IMR-90 (cell line): ENCODE results near the gene SWI5. TPM values are rescaled to one million over a fixed set of nuclear protein-coding genes. Genes with fewer than 3 reads are reported as not detected.

Experiments
- ATAC-seq: fragments of 200-7000 bp; cut with Tn5 transposase; 2 replicates; pipeline ENCODE4 v1.9.1; 2020; ENCODE audit warnings: low read depth, mild to moderate bottlenecking, moderate library complexity
- BruUV-seq: library from RNA; stranded (reverse); fragments of 400-500 nt; replicated peaks from 2 replicates; lab custom pipeline; 2021; lab: Mats Ljungman, UMichigan
- CTCF ChIA-PET: fragments of 300-600 bp; formaldehyde crosslinking; extraction: SDS; loops from one replicate; lab custom pipeline; 2021; ENCODE audit warnings: antibody characterized with exemption; lab: Yijun Ruan, JAX
- POLR2A ChIA-PET: fragments of 300-600 bp; sonication (Branson Sonifier 250); formaldehyde crosslinking; loops from one replicate; lab custom pipeline; 2022; ENCODE audit warnings: antibody characterized with exemption; ENCODE audit not compliant: unreplicated experiment; lab: Charles Lee
- DNase-seq: peaks from one replicate; pipeline ENCODE4 v3.0.0; 2013
- H2AFZ ChIP-seq: replicated peaks from 2 replicates; pipeline ENCODE3; 2013; ENCODE audit warnings: low read length, mild to moderate bottlenecking; ENCODE audit not compliant: poor library complexity
- H2AK5ac ChIP-seq: 2 replicates; pipeline ENCODE4 v1.6.1; 2013; ENCODE audit warnings: low read depth, low read length, inconsistent platforms
- H2AK9ac ChIP-seq: replicated peaks from 2 replicates; pipeline ENCODE3; 2013; ENCODE audit warnings: mild to moderate bottlenecking, low read depth, low read length, moderate library complexity; ENCODE audit not compliant: poor library complexity
- H2BK120ac ChIP-seq: 2 replicates; pipeline ENCODE4 v1.6.1; 2013; ENCODE audit warnings: low read depth, low read length, inconsistent platforms
- H2BK15ac ChIP-seq: 3 replicates; pipeline ENCODE4 v1.6.1; 2013; ENCODE audit warnings: low read depth, low read length, inconsistent platforms
- H2BK20ac ChIP-seq: 2 replicates; pipeline ENCODE4 v1.6.1; 2013; ENCODE audit warnings: low read depth, mild to moderate bottlenecking, inconsistent platforms, low read length, moderate library complexity
- H2BK5ac ChIP-seq: 2 replicates; pipeline ENCODE4 v1.6.1; 2013; ENCODE audit warnings: mild to moderate bottlenecking, low read depth, low read length, inconsistent platforms; ENCODE audit not compliant: poor library complexity, severe bottlenecking
- H3K14ac ChIP-seq: replicated peaks from 2 replicates; pipeline ENCODE4 v1.6.1; 2013; ENCODE audit warnings: low read depth, low read length, inconsistent platforms
- H3K18ac ChIP-seq: 2 replicates; pipeline ENCODE4 v1.6.1; 2013; ENCODE audit warnings: low read depth, low read length, control low read depth
- H3K23ac ChIP-seq: 2 replicates; pipeline ENCODE4 v1.6.1; 2013; ENCODE audit warnings: low read depth, low read length, inconsistent platforms
- H3K27ac ChIP-seq: 2 replicates; pipeline ENCODE4 v1.5.1; 2013; ENCODE audit warnings: mild to moderate bottlenecking, control low read depth, low read length; ENCODE audit not compliant: insufficient read depth
- H3K27me3 ChIP-seq: 2 replicates; pipeline ENCODE4 v1.6.1; 2013; ENCODE audit warnings: low read length; ENCODE audit not compliant: control insufficient read depth, insufficient read depth
- H3K36me3 ChIP-seq: 2 replicates; pipeline ENCODE4 v1.6.1; 2013; ENCODE audit warnings: low read length, mixed read lengths; ENCODE audit not compliant: control insufficient read depth, insufficient read depth
- H3K4ac ChIP-seq: 2 replicates; pipeline ENCODE4 v1.6.1; 2013; ENCODE audit warnings: low read depth, low read length, inconsistent platforms
- H3K4me1 ChIP-seq: 2 replicates; pipeline ENCODE4 v1.6.1; 2013; ENCODE audit warnings: low read length, mixed read lengths; ENCODE audit not compliant: control insufficient read depth, insufficient read depth
- H3K4me2 ChIP-seq: 2 replicates; pipeline ENCODE4 v1.6.1; 2013; ENCODE audit warnings: low read depth, mild to moderate bottlenecking, control low read depth, low read length, moderate library complexity
- H3K4me3 ChIP-seq: 2 replicates; pipeline ENCODE4 v1.5.1; 2013; ENCODE audit warnings: low read depth, mild to moderate bottlenecking, control low read depth, low read length, moderate library complexity; ENCODE audit not compliant: insufficient read depth
- H3K56ac ChIP-seq: 2 replicates; pipeline ENCODE4 v1.6.1; 2013; ENCODE audit warnings: low read length, inconsistent platforms; ENCODE audit not compliant: insufficient read depth; ENCODE audit errors: extremely low read depth
- H3K79me1 ChIP-seq, 2 experiments: 2 replicates each; pipeline ENCODE4 v1.6.1; 2013; ENCODE audit warnings: low read length in 2 of 2, inconsistent platforms in 1 of 2, low read depth in 1 of 2
- H3K9ac ChIP-seq: 2 replicates; pipeline ENCODE4 v1.6.1; 2013; ENCODE audit warnings: low read depth, low read length, control low read depth
- H3K9me1 ChIP-seq: 2 replicates; pipeline ENCODE4 v1.6.1; 2013; ENCODE audit warnings: low read length, inconsistent platforms; ENCODE audit not compliant: insufficient read depth
- H3K9me3 ChIP-seq: 2 replicates; pipeline ENCODE4 v1.6.1; 2013; ENCODE audit warnings: low read length; ENCODE audit not compliant: control insufficient read depth, insufficient read depth
- H4K20me1 ChIP-seq: 2 replicates; pipeline ENCODE4 v1.6.1; 2013; ENCODE audit warnings: low read length, inconsistent platforms; ENCODE audit not compliant: insufficient read depth
- H4K5ac ChIP-seq: 2 replicates; pipeline ENCODE4 v1.6.1; 2013; ENCODE audit warnings: mild to moderate bottlenecking, low read depth, low read length, control low read depth
- H4K8ac ChIP-seq, 2 experiments: 2 replicates each; pipeline ENCODE4 v1.6.1; 2013; ENCODE audit warnings: low read depth in 2 of 2, low read length in 2 of 2, control low read depth in 1 of 2, inconsistent platforms in 1 of 2
- H4K91ac ChIP-seq: 2 replicates; pipeline ENCODE4 v1.6.1; 2013; ENCODE audit warnings: low read depth, low read length, inconsistent platforms; ENCODE audit not compliant: insufficient read depth
- BHLHE40 ChIP-seq: fragments of 150-350 bp; IDR thresholded peaks from 2 replicates; pipeline ENCODE4 v1.6.1; 2016; ENCODE audit warnings: mild to moderate bottlenecking, low read depth, low read length
- CTCF ChIP-seq: conservative IDR thresholded peaks from 2 replicates; pipeline ENCODE4 v1.5.1; 2012; ENCODE audit warnings: mild to moderate bottlenecking, low read depth, low read length, improper control_type of control experiment
- ELK1 ChIP-seq: fragments of 150-350 bp; IDR thresholded peaks from 2 replicates; pipeline ENCODE4 v1.6.1; 2016; ENCODE audit warnings: low read depth, mild to moderate bottlenecking, low read length, moderate library complexity, borderline replicate concordance
- FOS ChIP-seq: fragments of 150-350 bp; IDR thresholded peaks from 2 replicates; pipeline ENCODE4 v1.6.1; 2016; ENCODE audit warnings: low read depth, low read length
- MAFK ChIP-seq: IDR thresholded peaks from 2 replicates; pipeline ENCODE4 v1.6.1; 2012; ENCODE audit warnings: low read depth, low read length, improper control_type of control experiment
- MAZ ChIP-seq: IDR thresholded peaks from 2 replicates; pipeline ENCODE4 v1.6.1; 2012; ENCODE audit warnings: low read depth, mild to moderate bottlenecking, low read length, improper control_type of control experiment, moderate library complexity, borderline replicate concordance
- MXI1 ChIP-seq: IDR thresholded peaks from 2 replicates; pipeline ENCODE4 v1.6.1; 2012; ENCODE audit warnings: low read depth, mild to moderate bottlenecking, low read length, moderate library complexity, borderline replicate concordance
- NFE2L2 ChIP-seq: fragments of 150-350 bp; IDR thresholded peaks from 2 replicates; pipeline ENCODE4 v1.6.1; 2016; ENCODE audit warnings: low read depth, mild to moderate bottlenecking, low read length
- POLR2A ChIP-seq: IDR thresholded peaks from 2 replicates; pipeline ENCODE4 v1.6.1; 2012; ENCODE audit warnings: mild to moderate bottlenecking, low read depth, low read length
- RAD21 ChIP-seq: IDR thresholded peaks from 2 replicates; pipeline ENCODE4 v1.6.1; 2012; ENCODE audit warnings: low read length, improper control_type of control experiment
- SMC3 ChIP-seq: fragments of 150-350 bp; IDR thresholded peaks from 2 replicates; pipeline ENCODE4 v1.6.1; 2016; ENCODE audit warnings: low read depth, mild to moderate bottlenecking, antibody characterized with exemption, low read length, moderate library complexity
- WGBS, 2 experiments: methylation state at CpG; one replicate each; pipeline versions ENCODE4 v1.1.5 to v1.1.7; 2013; ENCODE audit warnings: missing lambda C conversion rate in 2 of 2; ENCODE audit not compliant: insufficient read length in 1 of 2; ENCODE audit errors: extremely low coverage in 2 of 2; 5-methylcytosine and 5-hydroxymethylcytosine counted together
- dilution Hi-C: fragments of 300-500 bp; cut with HindIII; formaldehyde crosslinking; loops from one replicate; pipeline ENCODE4 v1.14.3; 2018; ENCODE audit warnings: low sequenced_read_pairs; ENCODE audit not compliant: unreplicated experiment
- in situ Hi-C: fragments of 300-500 bp; cut with MboI; formaldehyde crosslinking; loops from 3 replicates; pipeline ENCODE4 v1.14.3; 2019; ENCODE audit warnings: low sequenced_read_pairs, inconsistent platforms, mixed read lengths
- intact Hi-C: fragments of 100-400 bp; cut with micrococcal nuclease; formaldehyde crosslinking; loops from 2 replicates; pipeline ENCODE4 v1.10.0; 2022
- polyA plus RNA-seq, 3 experiments: library from polyadenylated mRNA; depleted of rRNA; stranded (reverse); fragments of >200 nt; gene quantifications; 2 replicates each; pipeline ENCODE4 v1.2.3, GENCODE V29; 2012; ENCODE audit warnings: low replicate concordance in 1 of 3
- total RNA-seq: library from RNA; depleted of rRNA; stranded (reverse); fragments of >200 nt; gene quantifications from 2 replicates; pipeline ENCODE4 v1.2.3, GENCODE V29; 2012

The SWI5 gene
- total and polyA plus RNA-seq, 2 of the 4 experiments (the other 2 are of a cell fraction) = 38.9 to 93.5 TPM

GRCh38 chr9:128254855-128255759 is 21.0 kb upstream of the SWI5 start:
- POLR2A ChIA-PET = no interaction called here
- H3K79me1 ChIP-seq = 0 out of 4 replicates have a peak, but pooled peaks cover 0 to 1% of the 10 kb centered on the region in 2 experiments
- H4K20me1 ChIP-seq = peaks cover 18% of the 10 kb centered on the region
- TF ChIP-seq ELK1 (no peak), BHLHE40 (no peak), MAFK (no peak), RAD21 (peak; percentile 52), CTCF (peak; percentile 78), POLR2A (no peak), MXI1 (no peak), MAZ (peak; percentile 42; the same call in 1 of the 2 replicates), SMC3 (peak; percentile 53), NFE2L2 (no peak), FOS (no peak)
- H3K4ac ChIP-seq = no peak overlapping the region
- no peak overlapping the region for H3K27ac ChIP-seq
- H3K4me2 ChIP-seq = no peak overlapping the region
- CTCF ChIA-PET = interaction anchor here (0.6 to 1.0 kb wide), 3 partner anchors 10 to 80 kb away, joined by 3 read pairs; no protein-coding TSS in a partner anchor
- H4K91ac ChIP-seq = no peak overlapping the region
- H3K4me1 ChIP-seq = no peaks in the 10 kb centered on the region
- no peak overlapping the region for H3K23ac ChIP-seq
- no peak overlapping the region for H4K8ac ChIP-seq
- H3K18ac ChIP-seq = no peak overlapping the region
- H3K56ac ChIP-seq = no peak overlapping the region
- H2AK9ac ChIP-seq = peak overlapping the region; percentile 50
- no peak overlapping the region for H2BK20ac ChIP-seq
- H2AFZ ChIP-seq = peak overlapping the region; percentile 8
- DNase-seq = peak; percentile 32
- no peak overlapping the region for H2AK5ac ChIP-seq
- no peaks in the 10 kb centered on the region for H3K9me1 ChIP-seq
- WGBS, 2 experiments = 56% methylated on average over 7 of the region's 18 CpGs; no CpG with 5 or more reads in 1 of the 2 experiments
- H3K9ac ChIP-seq = no peak overlapping the region
- H3K9me3 ChIP-seq = no peaks in the 10 kb centered on the region
- ATAC-seq = peak; percentile 79
- in situ Hi-C loops = no loop called here
- no peak overlapping the region for H2BK120ac ChIP-seq
- no peak overlapping the region for H4K5ac ChIP-seq
- no peak overlapping the region for H3K14ac ChIP-seq
- H3K27me3 ChIP-seq = no peaks in the 10 kb centered on the region
- no peak overlapping the region for H2BK15ac ChIP-seq
- no peak overlapping the region for H3K4me3 ChIP-seq
- no peak overlapping the region for H2BK5ac ChIP-seq
- peaks cover 45% of the 10 kb centered on the region for H3K36me3 ChIP-seq
- no TSS peak for BruUV-seq
- intact Hi-C loops = no loop called here
- dilution Hi-C loops = no loop called here
